HG03135 (cell line): Measurements from ENCODE around the gene TUBB4B.

Experiments
- ATAC-seq: cut with Tn5 transposase; IDR thresholded peaks from one replicate; pipeline ENCODE4 v1.9.1; 2021; ENCODE audit warnings: mild to moderate bottlenecking, moderate library complexity; ENCODE audit not compliant: unreplicated experiment

Gene TUBB4B

DNA sequence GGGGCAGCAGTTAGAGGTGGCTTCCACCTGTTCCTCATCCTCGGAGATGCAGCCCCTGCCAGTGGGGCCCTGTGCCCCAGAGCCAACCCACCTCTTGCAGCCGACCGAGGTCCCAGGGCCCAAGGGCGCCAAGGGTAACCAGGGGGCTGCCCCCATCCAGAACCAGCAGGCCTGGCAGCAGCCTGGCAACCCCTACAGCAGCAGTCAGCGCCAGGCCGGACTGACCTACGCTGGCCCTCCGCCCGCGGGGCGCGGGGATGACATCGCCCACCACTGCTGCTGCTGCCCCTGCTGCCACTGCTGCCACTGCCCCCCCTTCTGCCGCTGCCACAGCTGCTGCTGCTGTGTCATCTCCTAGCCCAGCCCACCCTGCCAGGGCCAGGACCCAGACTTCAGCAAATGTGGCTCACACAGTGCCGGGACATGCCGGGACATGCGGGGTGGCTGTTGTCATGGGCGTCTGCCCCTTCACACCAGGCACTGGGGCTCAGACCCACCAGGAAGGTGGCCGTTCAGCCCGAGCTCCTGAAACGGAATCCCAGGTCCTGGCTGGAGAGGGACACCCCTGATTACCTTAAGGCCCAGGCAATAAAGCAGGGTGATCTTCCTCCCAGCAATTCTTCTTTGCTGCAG is 15.3 kb upstream of the TUBB4B start:
- no peak for ATAC-seq

DNA sequence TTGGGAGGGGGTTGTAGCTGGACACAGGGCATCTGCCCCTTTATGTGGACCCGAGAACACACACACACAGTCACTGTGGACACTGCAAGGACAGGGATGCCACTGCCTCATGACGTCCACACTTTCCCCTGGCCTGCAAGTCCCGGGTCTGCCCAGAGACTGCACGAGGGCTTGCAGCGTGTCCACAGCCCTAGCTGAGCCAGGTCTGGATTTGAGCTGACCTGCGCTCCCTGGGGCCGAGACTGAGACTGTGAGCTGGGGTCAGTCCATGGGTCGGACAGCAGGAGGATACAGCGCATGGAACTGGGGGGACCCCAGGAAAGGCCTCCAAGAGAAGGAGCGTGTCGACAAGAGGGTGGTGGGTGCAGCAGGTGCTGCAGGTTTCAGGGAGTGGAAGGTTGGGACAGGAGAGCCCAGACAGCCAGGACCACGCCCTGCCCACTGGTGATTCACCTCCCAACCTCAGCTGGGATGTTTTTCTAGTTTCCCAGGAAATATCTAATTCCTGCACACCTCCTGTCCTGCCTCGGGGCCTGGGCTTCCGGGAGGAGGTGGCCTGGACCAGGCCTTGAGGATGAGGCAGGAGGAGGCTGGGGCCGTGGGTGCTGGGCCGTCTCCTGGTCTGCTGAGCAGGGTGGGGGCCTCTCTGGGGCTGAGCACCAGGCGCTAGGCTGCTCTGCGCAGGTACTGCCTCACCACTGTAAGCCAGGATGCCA is 14.6 kb upstream of the TUBB4B start:
- no peak for ATAC-seq

DNA sequence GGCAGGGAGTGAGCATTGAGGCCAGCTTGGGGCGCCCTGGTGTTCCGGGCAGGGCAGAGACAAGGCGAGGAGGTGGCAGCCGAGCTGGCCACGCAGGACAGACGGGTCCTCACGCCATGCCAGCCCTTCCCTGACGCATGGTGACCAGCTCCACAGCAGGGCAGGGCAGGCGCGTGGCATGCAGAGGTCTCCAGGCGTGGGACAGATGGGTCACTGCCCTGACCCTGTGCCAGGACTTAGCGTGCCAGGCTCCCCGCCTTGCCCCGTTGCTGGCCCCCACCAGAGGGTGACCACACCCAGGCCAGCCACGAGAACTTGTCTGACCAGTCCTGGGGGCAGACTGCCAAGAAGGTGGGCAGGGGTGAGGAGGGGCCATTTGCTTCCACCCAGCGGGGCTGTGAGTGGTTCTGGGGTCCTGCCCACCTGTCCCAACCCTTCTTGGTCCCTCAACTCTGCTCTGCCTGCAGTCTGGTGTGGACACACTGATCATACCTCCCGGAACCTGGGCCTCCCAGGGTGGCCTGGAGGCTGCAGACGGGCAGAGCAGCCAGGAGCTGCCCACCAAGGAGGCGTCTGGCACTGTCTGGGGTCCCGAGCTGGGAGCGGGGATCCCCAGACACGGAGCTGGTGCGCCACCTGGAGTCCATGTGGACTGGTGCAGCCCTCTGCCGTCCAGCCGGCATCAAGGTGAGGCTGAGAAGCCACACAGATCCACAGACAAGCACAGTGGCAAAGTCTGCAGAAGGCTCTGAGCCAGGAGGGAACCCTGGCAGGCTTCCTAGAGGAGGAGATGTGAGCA is 13.8 kb upstream of the TUBB4B start, which contains the start of gene RNF224:
Gene RNF224 (plus strand): TSS at position 449 of the 799 bp plus-strand sequence. CDS start 834 bp downstream, outside the sequence.
- ATAC-seq: no peak

DNA sequence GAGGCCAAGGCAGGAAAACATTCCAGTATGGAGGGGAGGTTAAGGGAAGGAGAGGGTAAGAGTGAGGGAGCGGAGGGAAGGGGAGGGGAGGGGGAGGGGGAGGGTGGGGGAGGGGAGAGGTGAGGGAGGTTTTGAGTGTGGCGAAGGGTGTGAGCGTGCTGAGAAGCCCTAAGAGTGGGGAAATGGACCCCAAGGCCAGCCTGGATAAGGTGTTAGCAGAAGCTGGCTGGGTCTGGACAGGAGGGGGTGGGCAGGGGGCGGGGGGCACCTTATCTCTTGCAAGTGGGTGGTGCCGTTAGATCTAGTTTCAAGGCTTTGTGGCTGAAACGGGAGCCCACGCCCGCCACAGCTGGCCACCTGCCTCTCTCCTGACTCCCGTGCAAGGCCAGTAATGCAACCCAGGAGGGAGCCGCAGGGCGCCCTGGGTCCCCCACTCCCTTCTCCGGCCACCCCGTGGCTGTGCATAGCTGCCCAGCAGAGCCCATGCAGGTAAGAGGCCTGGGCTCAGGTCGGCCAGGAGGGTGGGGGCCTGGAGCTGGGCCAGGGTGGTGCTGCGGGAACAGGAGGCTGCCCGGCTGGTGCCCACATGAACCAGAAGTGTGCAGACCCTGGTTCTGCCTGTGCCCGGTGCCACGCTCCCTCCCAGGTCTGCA is 13.1 kb upstream of the TUBB4B start:
- no peak for ATAC-seq

DNA sequence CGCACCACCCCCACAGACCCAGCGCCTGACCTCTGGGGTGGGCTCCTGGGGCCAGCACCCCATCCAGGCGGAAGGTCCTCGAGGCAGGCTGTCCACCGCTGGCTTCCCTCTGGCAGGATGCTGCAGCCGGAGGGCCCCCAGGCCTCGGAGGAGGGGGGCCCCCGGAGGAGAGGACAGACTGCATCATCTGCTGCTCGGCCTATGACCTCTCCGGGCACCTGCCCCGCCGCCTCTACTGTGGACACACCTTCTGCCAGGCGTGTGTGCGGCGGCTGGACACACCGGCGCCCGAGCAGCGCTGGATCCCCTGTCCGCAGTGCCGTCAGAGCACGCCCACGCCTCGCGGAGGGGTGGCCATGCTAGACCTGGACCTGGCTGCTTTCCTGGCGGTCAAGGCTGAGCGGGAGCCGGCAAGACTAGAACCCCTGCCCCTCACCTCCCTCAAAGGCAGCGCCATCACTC is 12.6 kb upstream of the TUBB4B start:
- ATAC-seq: no peak

DNA sequence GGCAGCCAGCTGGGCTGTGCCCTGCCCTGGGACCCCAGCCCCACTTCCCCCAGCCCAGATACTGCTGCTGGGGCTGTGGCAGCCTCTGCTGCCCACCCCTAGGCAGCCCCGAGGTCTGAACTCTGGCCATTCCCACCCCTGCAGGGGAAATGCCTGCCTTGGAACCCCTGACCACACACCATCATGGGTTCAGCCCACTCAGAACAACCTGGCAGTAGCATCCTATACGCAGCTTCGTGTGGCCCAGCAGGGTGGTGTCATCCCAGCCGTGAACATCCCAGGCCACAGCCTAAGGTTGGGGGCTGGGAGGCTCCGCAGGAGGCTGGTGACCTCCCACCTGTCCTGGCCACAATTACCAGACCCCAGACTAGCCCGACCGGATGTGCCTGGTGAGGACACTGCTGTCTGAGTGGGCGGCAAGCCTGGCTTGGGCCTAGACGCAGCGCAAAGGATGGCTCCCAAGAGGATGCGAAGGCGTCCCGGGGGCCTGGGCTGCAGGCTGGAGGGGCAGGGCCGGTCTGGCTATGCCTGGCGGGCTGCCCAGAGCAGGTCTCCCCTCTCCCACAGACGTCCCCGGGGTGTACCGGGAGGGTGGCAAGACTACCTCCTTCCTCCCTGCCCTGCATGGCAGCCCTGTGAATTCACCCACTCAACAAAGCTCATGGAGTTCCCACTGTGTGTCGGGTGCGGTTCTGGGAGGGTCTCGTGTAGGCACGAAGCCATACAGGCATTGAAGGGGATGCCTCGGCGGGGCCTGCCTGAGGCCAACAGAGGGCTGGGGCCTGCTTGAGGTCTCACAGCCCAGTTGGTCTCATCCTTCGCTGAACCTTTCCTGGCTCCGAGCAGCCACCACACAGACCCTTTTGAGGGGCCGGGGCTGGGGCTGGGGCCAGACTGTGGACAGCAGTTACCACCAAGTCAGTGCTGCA is 11.9 kb upstream of the TUBB4B start:
- ATAC-seq: no peak

DNA sequence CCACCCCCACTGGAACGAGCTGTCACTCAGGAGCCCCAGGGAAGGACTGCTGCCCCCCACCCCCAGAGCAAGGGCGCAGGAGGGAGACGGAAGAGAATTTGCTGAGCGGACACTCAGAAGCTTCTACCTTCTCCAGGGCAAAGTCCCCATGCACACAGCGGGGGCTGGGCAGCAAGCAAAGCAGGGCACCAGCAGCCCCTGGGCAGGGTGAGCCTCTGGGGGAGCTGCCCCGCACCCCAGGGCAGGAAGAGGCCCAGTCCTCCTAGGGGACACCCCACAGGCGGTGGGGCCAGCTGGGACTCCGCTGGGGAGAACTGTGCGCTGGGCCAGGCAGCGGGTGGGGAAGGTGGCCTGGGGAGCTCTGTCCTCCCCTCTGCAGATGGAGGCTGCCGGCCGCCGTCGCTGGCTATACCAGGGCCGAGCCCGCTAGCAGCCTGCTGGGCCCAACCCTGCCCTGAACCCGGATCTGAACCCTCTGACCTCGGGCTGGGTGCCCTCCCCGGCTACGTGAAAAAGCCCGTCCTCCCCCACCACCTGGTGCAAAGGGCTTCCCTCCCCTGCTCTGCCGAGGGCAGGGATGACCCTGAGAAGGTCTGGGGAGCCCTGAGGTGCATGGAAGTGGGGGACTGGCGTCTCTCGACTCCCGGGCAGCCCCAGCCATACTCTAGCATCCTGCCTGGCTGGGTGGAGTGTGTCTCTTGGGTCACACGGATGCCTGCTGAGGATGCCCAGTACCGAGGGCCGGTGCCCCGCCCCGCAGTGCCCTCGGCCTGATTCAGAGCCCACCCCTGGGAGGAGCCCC is 11.0 kb upstream of the TUBB4B start:
- no peak for ATAC-seq

DNA sequence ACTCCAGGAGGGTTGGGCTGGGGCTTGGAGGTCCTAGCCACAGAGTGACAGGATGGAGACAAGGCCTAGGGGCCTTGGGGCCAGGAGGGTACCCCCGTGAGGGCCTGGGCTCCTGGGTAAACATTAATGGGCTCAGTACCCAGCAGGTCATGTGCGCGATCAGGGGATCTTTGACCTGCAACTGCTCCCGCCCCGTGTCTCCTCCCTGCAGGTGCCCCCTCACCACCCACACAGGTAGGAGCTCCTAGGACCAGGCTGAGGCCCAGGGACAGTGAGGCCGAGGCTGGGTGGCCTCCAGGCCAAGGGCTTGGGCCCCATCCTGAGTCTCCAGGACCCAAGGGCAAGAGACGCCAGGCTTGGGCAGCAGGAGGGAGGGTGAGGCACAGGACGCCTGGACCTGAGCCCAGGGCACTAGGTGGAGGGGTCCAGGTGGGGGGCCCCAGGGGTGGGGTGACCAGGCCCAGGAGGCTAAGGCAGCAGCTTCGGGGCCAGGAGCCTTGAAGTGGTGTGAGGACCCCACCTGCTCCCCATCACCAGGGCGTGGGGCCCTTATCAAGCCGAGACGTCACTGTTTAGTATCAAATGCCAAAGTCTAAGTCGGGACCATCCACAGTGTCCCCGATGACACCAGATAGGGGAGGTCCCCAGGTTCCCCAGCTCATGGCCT is 10.2 kb upstream of the TUBB4B start, which contains the start of gene SLC34A3:
Gene SLC34A3 (plus strand): TSS at position 197 of the 667 bp plus-strand sequence. CDS start 802 bp downstream, outside the sequence.
- no peak for ATAC-seq

DNA sequence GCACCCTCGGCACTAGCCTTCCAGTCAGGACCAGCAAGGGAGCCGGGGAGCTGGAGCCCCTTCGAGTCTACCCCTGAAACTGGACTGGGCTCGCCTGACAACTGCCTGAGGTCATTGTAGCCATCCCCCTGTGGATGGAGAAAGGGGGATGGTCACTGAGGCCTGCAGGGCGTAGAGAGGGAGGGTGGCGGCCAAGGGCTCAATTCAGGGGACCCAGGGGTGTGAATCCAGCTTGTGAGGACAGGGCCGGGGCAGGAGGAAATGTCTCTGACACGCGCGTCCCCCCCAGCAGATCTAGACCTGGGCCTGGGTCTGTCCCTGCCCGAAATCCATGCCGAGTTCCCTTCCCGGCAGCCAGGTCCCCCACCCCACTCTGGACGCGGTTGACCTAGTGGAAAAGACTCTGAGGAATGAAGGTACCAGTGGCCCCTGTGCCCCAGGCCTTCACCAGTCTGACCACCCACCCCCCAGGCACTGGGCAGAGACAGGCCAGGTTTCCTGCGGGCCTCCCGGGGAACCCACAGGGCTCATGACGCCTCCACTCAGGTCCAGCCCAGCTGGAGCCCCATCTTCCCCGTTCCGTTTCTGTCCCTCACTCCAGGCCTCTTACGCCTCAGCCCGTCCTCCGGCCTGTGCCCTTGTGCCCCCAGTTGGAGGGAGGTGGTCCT is 9.6 kb upstream of the TUBB4B start:
- no peak for ATAC-seq

DNA sequence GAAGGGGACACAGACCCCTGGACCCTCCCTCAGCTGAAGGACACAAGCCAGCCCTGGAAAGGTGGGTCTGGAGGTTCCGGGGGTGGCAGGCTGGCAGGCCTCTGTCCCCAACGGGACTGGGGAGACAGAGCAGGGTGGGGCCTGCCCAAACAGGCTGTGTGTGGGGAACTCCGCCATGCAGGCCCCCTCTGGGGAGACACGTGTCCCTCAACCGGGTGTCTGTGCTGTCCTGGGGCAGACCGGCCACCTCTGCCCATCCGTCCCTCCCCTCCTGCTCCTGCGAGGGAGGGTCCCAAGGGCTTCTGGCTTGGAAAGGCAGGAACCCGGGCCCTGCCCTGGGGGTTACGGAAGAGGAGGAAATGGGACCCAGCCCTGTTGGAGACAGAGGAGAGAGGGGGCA is 9.0 kb upstream of the TUBB4B start:
- no peak for ATAC-seq

DNA sequence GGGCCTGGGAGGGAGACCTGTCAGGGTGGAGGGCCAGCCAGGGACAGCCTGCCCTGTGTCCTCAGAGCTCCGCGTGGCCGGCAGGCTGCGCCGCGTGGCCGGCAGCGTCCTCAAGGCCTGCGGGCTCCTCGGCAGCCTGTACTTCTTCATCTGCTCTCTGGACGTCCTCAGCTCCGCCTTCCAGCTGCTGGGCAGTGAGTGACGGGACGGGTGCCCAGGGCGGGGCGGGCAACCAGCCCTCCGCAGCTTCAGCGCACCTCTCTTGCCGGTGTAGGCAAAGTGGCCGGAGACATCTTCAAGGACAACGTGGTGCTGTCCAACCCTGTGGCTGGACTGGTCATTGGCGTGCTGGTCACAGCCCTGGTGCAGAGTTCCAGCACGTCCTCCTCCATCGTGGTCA is 8.6 kb upstream of the TUBB4B start:
- no peak for ATAC-seq

DNA sequence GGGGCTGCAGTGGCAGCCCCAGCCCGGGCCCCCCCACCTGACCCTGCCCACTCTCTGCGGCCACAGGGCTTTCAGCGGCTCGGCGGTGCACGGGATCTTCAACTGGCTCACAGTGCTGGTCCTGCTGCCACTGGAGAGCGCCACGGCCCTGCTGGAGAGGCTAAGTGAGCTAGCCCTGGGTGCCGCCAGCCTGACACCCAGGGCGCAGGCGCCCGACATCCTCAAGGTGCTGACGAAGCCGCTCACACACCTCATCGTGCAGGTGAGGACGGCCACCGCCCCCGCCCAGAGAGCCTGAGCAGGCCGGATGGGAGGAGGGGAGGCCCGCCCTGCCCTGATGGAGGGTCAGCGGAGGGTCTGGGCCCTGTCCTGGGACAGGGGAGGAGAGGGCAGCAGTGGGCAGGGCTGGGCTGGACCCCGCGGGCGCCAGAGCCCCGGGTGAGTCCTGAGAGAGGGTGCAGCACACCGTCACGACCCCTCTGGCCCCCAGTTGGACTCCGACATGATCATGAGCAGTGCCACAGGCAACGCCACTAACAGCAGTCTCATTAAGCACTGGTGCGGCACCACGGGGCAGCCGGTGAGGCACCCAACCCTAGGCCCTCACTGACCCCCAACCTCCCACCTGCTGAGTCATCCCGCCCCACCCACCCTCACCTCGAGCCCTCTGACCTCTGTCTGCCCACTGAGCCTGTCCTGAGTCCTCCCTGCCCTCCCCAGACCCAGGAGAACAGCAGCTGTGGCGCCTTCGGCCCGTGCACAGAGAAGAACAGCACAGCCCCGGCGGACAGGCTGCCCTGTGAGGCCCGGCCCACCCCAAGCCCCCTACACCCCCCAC is 7.7 kb upstream of the TUBB4B start:
- ATAC-seq: no peak

DNA sequence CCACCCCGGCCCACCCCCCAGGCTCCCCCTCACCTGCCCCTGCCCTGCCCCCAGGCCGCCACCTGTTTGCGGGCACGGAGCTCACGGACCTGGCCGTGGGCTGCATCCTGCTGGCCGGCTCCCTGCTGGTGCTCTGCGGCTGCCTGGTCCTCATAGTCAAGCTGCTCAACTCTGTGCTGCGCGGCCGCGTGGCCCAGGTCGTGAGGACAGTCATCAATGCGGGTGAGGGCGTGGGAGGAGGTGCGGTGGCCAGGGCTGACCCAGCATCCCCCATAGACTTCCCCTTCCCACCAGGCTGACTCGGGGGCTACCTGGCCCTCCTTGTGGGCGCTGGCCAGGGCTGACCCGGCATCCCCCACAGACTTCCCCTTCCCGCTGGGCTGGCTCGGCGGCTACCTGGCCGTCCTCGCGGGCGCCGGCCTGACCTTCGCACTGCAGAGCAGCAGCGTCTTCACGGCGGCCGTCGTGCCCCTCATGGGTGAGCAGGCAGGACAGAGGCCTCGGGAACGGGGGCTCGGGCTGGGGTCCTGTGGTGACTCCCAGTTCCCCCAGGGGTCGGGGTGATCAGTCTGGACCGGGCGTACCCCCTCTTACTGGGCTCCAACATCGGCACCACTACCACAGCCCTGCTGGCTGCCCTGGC is 6.9 kb upstream of the TUBB4B start:
- no peak for ATAC-seq

DNA sequence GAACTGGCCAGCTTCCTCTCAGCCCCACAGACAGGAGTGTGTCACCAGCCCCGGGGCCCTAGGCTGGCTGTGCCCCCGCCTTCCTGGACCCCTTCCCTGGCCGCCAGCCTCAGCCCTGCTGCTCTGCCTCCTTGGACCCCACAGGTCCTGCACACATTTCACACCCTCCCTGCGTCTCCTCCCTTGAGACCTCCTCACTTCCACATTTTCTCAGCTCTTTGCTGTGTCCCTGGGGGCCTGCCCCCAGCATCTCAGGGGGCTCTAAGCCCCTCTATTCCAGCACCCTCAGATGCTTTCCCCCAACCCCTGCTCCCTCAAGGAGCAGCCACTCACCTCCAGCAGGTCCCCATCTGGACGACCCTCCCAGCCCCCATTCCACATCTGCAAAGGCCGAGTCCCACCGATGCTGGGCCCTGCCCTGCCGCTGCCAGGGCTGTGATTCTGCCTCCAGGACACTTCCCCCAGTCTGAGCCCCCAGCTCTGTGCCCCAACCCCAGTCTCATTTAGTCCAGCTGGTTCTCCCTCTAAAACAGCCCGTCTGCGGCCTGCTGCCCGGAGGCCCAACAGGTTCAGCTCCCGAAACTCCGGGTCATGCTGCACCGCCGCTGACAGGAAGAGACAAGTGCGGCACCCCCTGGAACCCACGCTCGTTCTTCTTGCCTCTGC is 6.2 kb upstream of the TUBB4B start:
- ATAC-seq: no peak

DNA sequence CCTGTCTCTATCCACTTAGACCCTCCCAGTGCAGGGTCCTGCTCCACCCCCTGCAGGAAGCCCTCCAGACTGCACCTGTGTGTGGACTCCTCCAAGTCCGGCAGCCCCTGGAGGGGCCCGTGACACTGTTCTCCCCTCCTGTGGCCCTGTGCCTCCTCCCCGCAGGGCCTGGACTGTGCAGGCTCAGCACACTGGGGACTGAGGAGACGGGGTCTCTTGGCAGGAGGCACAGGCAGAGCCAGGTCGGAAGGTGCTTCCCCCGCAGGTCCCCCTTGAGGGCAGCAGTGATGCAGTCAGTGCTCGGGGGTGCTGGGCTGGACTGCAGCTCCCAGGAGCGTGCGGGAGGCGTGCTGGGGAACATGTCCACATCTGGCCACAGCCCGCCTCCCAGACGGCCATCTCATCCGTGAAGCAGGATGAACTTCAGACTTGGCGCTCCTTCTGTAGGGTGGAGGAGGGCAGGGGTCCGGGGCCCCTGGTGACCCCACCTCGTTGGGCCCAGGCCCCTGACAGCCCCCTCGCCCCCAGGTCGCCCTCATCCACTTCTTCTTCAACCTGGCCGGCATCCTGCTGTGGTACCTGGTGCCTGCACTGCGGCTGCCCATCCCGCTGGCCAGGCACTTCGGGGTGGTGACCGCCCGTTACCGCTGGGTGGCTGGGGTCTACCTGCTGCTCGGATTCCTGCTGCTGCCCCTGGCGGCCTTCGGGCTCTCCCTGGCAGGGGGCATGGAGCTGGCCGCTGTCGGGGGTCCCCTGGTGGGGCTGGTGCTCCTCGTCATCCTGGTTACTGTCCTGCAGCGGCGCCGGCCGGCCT is 5.5 kb upstream of the TUBB4B start:
- ATAC-seq: no peak
